T follicular helper cell (primary cell): Measurements from ENCODE around the gene CALML3.

Source experiments
- DNase-seq: peaks from one replicate; pipeline ENCODE4 v3.0.0-alpha.2; 2020; ENCODE audit warnings: low read depth

The CALML3 gene

DNA sequence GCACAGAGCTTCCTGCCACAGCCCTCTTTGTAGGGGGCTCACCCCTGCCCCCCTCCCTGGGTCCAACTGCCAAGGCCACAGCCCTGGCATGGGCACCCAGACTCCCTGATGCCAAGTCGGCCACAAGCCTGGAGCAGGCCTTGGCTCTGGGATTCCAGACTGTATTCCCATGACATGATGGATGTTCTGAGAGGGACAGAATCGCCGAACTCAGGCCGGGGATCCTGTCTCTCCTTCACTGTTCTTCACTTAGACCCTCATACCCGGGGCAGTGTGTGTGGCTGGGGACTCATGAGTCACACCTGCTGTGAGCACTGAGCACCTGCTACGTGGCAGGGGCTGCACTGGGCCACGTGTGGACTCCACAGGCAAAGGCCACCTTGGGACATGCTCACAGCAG lies 33.3 kb upstream of the CALML3 start:
- no peak for DNase-seq

DNA sequence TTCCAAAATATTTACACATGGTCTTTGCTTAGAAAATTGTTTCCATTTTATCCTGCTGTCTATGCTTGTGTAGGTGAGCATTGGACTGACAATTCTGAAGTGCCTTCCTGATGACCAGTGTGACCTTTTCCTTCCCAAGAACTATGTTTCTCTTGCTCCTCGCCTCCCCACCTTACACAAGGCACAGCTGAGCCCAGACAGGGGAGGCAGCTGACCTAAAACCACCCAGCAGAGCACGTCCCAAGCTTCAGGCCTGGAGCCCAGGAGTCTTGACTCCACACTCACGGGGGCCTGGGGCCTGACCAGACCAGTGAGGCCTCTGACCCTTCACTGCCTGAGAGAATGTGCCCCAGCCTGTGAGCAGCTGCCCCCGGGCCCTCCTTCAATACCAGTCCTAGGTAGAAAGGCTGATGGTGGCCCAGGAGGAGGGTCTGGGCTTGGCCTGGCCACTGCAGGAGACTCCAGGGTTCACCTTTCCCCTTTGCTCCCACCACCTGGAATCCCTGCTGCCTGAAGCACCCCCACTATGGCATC lies 32.4 kb upstream of the CALML3 start:
- no peak for DNase-seq

DNA sequence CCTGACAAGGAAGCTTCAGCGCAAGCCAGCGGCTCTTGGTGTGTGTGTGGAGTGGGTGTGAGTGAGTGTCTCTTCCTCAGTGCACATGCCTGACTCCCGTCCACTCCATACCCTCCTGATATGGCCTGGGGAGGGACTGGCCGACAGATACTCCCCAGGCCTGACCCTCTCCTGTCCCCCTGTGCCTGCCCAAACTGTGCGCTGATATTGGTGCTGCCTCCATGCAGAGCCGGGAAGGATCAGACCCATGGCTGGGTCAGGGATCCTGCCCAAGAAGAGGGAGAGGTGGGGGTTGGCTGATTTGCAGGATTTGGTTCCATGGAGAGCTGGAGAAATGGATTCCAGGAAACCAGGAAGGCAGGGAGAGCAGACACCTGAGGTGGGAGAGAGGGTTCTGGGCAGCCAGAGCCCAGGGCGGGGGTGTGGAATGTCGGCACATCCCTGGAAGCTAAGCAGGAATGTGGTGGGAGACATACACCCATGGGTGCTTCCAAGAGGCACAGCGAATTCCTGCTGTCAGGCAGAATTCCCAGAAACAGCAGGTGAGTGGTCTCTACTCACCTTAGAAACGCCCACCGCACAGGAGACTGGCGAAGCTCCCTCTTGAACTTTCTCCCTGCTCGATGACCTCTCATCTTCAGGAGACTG lies 31.7 kb upstream of the CALML3 start:
- DNase-seq: no peak

DNA sequence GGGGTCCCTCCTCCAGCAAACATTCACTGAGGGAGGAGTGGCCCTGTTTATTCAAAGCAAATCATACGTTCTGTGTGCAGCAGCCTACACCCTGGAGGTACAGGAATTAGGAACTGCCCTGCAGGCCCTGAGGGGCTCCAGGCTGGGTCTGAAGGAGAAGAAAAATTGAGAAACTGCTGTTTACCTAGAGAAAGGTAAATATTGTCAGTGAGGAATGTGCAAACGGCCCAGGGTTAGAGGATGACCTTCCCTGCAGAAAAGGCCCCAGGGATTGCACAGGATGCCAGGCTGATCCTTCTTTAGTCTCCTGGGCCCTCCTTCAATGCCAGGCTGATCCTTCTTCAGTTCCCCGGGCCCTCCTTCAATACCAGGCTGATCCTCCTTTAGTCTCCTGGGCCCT lies 31.1 kb upstream of the CALML3 start:
- DNase-seq: no peak

DNA sequence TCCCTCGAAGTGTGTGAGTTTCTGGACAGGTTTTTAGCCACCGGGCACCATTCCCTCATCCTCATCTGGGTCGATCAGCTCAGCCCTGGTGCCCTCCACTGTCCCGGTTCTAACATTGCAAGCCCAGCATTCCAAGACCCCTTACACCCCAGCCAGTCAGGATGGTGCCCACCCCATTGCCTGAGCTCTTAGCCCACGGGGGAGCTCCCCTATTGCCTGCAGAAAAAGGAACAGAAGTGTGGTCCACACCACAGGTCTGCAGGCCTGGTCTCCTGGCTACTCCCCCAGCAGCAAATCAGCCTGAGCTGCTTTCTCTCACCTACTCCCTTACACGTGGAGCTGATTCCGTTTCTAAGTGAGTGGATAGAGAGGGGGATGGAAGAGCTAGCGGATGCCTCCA lies 30.1 kb upstream of the CALML3 start:
- DNase-seq: no peak

DNA sequence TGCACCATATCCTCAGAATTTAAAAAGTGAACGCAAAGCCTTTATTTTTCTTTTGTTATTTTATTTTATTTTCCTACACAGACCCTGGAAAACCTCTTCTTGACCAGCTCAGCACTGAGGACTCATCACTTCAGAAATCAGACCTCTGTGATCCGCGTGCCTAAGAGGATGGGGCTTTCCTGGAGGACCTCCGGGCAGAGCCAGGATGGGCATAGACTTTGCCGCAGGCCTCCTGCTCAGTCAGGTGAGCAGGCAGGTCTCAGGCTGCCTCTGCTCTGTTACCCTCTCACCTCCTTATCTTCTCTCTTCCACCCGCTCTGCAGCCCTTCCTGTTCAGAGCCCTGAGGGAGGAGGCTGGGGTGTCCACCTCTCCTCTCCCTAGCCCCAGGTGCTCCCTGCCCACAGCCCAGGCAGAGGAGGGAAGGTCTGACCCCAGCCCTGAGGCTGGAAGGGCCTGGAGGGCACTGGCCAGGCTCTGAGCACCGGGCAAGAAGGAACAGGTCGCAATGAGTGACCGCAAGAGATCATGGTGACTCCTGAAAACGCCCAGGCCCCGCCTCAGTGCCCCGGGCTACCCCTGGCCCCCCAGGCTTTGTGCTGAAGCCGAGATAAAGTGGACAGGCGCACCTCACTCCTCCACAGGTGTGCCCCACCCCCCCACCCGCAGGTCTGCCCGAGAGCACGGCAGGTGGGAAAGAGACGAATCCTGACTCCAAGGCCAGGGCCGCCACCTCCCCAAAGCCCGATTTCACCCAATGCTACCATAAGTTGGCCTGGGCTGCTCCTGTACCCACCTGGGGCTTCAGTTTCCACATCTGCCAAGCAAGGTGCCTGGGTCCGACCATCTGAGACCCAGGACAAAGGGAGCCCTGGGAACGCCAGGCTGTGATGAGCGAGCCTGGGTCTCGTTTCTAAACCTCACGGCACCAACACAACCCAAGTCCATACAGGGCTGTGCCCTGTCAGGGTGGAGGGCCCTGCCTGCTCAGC lies 28.2 kb upstream of the CALML3 start:
- no peak for DNase-seq

DNA sequence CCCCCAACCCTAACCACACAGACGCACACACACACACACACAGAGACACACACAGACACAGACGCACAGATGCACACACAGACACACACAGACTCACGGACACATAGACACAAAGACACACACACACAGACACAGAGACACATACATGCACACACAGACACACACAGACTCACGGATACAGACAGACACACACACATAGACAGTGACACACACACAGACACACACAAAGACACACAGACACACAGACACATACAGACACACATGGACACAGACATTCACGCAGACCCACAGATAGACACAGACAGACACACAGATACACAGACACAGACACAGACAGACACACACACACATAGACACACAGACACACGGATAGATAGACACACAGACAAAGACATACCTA lies 27.5 kb upstream of the CALML3 start:
- DNase-seq: no peak

DNA sequence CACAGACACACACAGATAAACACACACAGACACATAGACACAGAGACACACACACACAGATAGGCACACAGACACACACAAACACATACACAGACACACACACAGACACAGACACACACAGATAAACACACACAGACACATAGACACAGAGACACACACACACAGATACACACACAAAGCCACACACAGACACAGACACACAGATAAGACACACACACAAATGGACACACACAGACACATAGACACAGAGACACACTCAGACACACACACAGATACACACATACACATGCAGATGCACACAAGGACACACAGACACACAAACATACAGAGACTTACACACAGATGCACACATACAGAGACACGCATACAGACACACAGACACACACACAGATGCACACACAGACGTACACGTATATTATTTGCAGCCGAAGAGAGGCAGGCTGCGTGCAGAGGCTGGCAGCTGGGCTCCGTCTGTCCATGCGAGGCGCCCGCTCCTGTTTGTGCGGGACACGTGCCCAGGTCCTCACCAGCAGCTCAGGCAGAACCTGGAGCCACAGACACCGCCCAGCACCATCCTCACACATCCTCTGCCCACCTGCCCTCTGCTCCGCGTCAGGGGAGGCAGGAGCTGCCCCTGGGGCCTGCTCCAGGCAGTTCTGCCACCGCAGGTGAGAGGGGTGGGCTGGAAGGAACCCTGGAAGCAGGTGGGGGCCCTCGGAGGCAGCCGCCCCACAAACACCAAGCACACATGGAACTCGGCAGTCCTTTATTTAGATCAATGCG lies 26.6 kb upstream of the CALML3 start:
- no peak for DNase-seq

DNA sequence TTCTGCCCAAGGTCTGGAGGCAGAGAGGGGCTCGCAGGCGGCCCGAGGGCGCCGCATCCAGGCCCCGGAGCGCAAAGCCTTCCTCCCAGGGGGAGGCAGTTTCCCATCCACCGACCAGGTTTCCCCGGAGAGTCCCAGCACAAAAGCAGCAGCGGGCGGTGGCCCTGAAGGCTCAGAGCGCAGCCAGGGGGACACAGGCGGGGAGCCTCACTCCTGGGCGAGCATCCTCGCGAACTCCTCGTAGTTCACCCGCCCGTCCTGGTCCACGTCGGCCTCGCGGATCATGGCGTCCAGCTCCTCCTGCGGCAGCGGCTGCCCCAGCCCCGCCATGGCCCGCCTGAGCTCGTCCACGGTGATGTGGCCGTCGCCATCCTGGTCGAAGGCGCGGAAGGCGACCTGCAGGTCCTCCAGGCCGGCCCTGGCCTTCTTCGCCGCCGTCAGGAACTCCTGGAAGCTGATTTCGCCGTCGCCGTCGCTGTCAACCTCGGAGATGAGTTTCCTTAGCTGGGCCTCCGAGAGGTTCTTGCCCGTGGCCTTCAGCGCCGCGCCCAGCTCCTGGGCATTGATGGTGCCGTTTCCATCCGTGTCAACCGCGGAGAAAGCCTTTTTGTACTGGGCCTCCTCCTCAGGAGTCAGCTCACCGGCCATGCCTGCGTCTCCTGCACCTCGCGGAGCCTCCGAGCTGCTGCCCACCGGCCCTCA lies 25.8 kb upstream of the CALML3 start:
- no peak for DNase-seq

DNA sequence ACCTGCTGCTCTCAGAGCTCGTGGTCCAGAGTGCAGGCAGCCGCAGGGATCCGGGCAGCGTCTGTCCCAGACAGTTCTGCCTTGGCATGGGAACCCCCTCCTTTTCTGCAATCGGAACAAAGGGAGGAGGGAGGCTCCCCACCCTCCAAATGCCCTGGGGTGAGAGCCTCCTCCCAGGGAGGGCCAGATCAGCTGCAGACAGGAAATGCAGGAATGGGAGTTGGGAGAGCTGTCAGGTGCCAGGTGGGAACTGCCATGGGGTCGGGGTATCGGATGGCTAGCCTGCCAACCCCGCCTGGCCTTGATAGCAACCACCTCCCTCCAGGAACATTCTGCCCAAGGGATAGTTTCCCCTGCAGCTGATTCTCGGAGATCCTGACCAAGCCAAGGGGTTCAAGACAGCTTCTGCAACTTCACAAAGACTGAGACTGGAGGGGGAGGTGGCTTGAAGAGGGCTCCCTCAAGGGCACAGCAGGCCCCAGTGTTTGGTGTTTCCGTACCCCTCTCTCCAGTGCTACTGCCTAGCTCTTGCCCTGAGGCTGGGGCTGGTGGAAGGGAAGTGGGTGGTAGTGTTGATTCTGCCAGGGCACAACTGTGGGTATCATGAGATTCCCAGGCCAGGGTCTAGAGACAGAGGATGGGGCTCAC lies 25.1 kb upstream of the CALML3 start, which contains the start of gene CALML5:
TSS of gene CALML5 (minus strand) at position 78 of the 648 bp plus-strand sequence. CDS start 132 bp downstream, outside the sequence.
- DNase-seq: no peak

DNA sequence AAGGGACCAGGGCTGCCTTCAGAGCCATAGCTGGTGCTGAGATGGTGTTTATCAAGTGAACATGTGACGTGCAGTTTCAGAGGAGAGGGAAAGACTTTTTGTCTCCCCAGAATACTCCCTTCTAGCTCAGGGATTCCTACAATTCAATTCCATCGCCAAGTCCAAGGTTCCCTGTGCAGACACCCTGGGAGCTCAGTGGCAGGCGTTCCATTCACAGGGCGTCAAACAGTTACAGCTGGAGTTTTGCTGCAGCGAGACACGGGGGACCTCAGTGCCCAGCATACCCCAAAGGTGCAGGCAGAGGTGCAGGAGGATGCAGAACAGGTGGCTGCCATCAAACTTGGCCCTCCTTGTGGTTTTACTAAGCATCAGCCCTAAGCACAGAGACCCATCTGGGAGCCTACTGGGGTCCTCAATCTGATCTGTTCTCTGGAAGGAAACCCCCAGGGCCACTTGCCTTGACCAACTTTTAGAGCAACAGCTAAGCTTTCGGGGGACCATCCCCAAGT lies 24.5 kb upstream of the CALML3 start:
- no peak for DNase-seq

DNA sequence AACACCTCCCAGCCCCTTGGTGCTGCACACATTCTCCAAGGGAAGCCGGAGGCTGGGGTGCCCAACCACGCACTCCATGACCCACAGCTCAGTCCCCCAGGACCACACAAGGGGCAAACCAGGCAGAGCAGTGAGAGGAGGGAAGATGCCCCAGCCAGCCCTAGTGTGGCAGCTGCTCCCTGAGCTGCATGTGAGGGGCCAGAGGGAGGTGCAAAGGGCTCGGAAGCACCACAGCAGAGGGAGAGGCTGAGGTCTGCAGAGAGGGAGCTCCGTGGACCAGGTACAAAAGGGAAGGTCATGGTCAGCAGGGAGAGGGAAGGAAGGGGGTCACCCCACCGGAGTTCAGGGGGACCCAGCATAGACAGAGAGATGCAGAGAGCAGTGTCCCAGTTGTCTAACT lies 23.9 kb upstream of the CALML3 start:
- DNase-seq: no peak

DNA sequence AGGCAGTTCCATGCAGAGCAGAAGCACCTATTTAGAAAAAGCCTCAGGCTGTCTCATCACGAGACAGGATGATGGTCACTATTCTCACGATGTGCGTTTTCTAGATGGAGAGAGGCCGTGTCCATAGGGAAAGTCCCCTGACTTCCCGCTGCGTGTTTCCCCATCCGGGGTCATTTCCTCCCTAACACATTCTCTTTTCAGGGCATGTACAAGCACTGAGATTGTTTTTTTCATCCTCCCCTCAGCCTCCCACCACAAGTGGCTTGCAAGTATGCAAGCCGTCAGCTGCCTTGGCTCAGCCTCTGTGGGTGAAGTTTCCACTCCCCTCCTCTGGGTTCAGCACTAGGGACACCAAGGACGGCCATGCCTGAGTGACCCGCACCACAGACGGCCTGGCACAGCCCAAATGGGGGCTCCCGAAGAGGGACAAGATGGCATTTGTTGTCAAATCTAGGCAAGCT lies 22.7 kb upstream of the CALML3 start:
- DNase-seq: no peak

DNA sequence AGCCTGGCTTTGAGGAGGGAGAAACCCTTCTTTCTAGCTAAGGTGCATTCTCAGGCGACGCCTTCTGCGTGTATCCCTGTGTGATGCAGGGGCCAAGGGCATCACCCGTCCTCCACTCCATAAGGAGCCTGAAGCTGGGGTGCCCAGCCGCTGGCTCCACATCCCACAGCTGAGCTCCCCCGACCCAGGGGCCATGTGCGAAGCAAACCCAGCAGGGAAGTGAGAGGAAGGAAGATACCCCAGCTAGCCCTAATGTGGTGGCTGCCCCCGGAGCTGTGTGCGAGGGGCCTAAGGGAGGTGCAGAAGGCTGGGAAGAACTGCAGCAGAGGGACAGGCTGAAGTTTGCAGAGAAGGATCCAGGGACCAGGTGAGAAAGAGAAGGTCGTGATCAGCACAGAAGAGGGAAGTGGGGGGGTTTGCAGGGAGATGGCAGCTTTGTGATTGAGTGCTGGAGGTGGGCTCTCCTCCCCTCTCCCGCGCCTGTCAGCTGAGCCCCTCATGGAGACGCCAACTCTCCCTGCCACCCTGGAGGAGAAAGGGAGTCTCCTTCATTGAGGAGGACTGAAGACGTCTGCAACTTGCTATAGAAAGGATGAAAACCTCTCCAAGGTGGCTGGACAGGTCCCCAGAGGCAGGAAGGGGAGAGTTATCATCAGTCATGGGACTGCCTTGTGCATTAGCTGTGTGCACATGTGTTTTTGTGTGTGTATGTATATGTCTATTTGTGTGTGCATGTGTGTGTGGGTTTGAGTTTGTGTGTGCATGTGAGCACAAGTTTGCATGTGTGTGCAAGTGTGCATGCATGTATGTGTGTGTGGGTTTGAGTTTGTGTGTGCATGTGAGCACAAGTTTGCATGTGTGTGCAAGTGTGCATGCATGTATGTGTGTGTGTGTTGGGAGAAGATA lies 21.9 kb upstream of the CALML3 start:
- no peak for DNase-seq

DNA sequence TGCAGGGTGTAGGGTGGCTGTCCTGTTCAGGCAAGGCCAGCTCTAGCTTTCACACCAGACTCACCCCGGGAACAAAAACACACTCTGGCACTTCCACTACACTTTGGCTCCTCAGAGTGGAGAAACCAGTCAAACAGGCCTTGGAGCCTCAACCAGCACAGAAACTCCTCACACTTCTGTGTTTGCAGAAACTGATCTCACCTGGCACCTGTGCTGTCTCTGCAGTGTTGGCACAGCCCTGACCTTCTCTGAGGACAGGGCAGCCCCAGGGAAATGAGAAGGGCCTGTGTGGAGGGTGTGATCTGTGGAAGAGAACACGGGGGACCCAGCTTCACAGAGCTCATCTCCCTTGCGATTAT lies 21.3 kb upstream of the CALML3 start:
- DNase-seq: no peak

DNA sequence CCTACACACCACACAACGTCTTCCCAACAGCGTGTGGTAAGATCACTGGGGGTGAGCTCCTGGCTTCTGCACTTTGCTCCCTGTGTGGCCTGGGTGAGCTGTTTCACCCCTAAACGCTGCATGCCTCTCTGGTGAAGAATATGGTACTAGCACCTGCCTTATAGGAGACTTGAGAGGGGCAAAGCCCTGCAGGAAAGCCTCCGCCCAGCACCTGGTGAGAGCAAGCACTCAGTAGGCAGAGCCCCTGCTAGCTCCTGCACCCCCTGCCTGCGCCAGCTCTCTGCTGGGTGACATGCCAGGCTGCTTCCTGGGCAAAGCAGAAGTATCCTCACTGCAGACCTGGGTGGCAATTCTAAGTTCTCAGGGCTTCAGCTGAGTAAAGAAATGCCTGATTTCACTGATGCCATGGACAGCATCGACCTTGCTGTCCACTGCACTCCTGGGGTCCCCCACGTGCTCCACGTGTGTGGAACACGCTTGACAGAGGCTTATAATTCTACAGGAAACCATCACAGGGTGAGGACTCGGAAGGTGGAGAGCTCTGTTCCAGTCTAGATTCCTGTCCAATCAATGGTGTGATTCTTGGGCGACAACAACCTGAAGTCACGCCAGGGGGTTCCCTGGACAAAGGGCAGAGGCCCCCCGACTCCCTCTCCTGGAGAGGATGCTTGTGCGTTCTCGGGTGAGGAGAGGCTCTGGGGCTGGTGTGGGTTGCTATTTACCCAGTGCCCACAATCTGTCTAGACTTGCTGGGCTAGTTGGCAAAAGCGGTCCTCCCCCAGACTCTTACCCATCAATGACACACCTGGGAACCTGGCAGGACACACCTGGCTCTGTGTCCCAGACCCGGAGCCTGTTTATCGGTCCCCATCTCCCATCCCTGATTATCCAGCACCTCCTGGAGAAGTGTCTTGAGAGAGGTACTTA lies 20.4 kb upstream of the CALML3 start:
- DNase-seq: no peak

DNA sequence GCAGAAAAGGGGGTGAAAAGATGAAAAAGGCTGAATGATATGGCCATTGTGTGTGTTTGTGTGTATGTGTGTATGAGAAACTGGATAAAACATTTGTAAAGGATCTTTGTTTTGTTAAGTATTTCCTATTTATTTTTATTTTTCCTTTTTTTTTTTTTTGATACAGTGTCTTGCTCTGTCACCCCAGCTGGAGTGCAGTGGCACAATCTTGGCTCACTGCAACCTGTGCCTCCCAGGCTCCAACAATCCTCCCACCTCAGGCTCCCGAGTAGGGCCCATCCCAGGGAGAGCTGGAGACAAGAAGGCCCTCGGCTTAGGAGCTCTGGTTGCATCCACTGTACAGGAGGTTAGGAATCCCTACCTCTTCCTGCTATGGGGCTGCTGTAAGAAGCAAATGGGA lies 18.5 kb upstream of the CALML3 start:
- DNase-seq: no peak
